ENCODE data around the gene FADS2. TPM values are rescaled to one million over a fixed set of nuclear protein-coding genes. Genes with fewer than 3 reads are reported as not detected.

The FADS2 gene
- total and polyA plus RNA-seq, 2 donors: 33.3 to 75.1 TPM

DNA sequence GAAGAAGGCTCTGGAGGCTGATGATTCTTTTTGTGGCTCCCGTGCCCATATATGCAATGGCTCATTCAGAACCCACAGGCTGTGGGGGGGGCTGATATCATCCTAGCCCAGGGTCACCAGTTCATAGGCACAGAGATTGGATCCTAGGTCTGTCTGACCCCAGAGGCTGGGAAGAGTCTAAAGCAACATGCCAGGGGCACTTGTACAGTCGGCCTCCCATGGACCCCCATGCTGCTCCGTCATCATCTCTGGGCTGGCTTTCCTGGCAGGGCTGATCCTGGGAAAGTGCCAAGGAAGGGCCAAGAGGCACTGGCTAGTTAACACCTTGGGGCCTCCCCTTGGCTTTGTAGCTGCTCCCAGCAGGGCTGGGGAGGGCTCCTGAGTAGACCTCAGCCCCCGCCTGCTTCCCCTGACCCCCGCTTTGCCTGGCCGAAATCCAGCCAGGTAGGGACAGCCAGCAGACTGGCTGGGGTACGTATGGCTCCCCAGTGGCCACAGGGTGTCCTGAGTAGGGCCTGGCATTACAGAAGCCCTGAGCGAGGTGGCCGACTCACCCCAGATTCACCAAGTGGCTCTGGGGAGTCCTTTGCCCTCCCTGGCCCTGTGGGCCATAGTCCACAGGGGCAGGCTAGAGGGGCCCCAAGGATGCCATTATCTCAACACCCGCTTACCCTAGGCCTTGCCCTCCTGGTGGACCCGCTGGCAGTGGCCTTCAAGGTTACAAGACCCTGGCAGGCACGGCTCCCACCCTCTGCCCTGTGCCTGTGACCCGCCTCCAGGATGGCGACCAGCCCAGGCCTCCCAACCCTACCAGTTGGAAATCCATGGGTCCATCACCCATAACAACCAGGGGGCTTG, 40.7 kb downstream of the FADS2 start:
- Histone ChIP-seq H3K4me3 (ENCODE audit: low read depth, low read length) (no peak overlapping the region), H3K27ac (ENCODE audit: low read depth) (no peak overlapping the region), H3K4me1 (ENCODE audit: insufficient read depth) (no peaks in the 10 kb centered on the region), H3K36me3 (ENCODE audit: insufficient read depth) (no peaks in the 10 kb centered on the region)
- WGBS: 81% methylated on average over 14 of the region's 14 CpGs
- no peak for DNase-seq (ENCODE audit: extremely low spot score)

GRCh38 chr11:61869429-61869707, 41.3 kb downstream of the FADS2 start:
- 79% methylated on average over 4 of the region's 4 CpGs for WGBS
- no peak overlapping the region for H3K27ac ChIP-seq (ENCODE audit: low read depth)
- no peak for DNase-seq (ENCODE audit: extremely low spot score)
- H3K36me3 ChIP-seq (ENCODE audit: insufficient read depth): no peaks in the 10 kb centered on the region
- no peak overlapping the region for H3K4me3 ChIP-seq (ENCODE audit: low read depth, low read length)
- no peaks in the 10 kb centered on the region for H3K4me1 ChIP-seq (ENCODE audit: insufficient read depth)

DNA sequence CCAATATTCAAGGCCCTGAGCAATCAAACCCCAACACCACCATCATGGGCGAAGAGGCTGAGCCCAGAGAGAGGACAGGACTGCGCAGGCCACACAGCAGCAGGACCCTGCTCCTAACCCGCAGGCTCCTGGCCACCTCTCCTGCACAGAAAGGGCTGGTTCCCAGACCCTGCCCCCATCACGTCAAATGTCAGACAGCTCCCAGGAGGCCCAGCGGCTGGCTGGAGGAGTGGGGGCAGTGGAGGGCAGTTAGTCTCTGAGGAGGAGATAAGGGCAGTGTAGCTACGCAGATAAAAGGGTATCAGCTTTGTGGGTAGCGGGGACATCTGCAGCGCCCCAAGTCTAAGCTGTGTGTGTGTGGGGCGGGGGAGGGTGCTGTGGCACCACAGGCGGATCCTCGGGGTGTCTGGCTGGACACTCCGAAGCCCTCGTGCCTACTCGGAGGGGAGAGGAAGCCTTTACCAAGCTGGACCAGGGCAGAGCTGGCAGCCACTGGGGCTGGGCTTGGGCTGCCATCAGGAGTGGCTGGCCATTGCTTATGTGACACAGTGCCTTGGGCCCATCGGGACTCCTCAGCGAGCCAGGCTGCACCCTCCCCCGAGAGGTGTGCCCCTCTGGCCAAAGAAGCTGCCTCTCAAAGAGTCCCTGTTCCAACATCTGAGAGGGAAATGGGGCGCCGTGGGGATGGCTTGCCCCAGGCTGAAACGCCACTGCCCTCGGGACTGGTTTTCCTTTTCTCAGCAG, 41.8 kb downstream of the FADS2 start:
- WGBS: 54% methylated on average over 21 of the region's 21 CpGs
- DNase-seq (ENCODE audit: extremely low spot score): no peak
- no peaks in the 10 kb centered on the region for H3K36me3 ChIP-seq (ENCODE audit: insufficient read depth)
- no peak overlapping the region for H3K4me3 ChIP-seq (ENCODE audit: low read depth, low read length)
- no peaks in the 10 kb centered on the region for H3K4me1 ChIP-seq (ENCODE audit: insufficient read depth)
- H3K27ac ChIP-seq (ENCODE audit: low read depth): no peak overlapping the region

GRCh38 chr11:61870541-61871031, 42.5 kb downstream of the FADS2 start:
- Histone ChIP-seq H3K36me3 (ENCODE audit: insufficient read depth) (no peaks in the 10 kb centered on the region), H3K27ac (ENCODE audit: low read depth) (no peak overlapping the region), H3K4me3 (ENCODE audit: low read depth, low read length) (no peak overlapping the region), H3K4me1 (ENCODE audit: insufficient read depth) (no peaks in the 10 kb centered on the region)
- DNase-seq (ENCODE audit: extremely low spot score): no peak
- WGBS: 50% methylated on average over 10 of the region's 10 CpGs

DNA sequence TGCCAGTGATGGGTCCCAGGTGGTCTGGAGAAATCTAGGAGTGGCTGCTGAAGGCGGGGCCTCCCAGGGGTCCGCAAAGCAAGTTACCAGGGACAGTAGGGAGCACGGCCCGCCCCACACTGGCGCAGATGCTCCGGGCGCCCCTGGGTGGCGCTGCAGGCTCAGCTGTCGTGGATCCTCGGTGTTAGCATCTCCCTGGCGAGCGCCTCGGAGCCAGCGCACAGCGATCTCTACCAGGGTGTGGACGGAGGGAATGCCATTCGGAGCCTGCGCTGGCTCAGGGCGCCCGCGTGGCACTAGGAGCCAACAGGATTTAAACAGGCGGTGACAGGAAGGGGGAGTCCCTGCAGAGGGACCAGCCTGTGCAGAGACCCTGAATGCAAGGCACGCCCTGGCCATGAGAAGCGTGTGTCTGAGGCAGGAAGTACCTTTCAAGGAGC, 43.1 kb downstream of the FADS2 start:
- no peak overlapping the region for H3K4me3 ChIP-seq (ENCODE audit: low read depth, low read length)
- no peak overlapping the region for H3K27ac ChIP-seq (ENCODE audit: low read depth)
- DNase-seq (ENCODE audit: extremely low spot score): no peak
- WGBS: 2% methylated on average over 24 of the region's 24 CpGs
- no peaks in the 10 kb centered on the region for H3K36me3 ChIP-seq (ENCODE audit: insufficient read depth)
- no peaks in the 10 kb centered on the region for H3K4me1 ChIP-seq (ENCODE audit: insufficient read depth)

DNA sequence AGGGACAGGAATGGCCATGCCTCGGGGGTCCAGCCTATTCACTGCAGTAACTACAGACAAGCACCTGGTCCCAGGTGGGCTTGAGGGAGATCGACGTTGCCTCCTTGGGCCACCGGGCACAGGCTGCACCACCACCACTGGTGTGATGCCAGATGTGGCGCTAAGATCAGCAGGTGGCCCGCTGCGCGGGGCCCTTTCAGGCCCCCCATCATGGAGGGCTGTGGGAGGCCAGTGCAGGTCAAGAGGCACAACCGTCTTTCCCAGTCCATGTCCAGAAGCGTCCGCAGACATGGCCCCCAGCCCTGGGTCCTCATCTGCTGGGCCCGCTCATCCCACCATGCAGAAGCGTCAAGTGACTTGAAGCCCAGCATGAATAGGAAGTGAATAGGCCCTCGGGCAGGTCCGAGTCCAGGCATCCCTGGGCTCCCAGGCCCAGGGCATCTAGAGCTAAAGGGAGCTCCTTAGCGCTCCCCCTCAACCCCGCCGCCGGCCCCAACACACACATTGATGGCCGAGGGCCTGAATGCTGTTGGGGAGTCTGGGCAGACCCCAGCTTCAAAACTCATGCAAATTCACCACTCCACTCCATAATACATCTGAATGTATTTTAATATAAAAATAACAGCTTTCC, 45.0 kb downstream of the FADS2 start:
- 94% methylated on average over 20 of the region's 20 CpGs for WGBS
- DNase-seq (ENCODE audit: extremely low spot score): no peak
- Histone ChIP-seq H3K4me1 (ENCODE audit: insufficient read depth) (no peaks in the 10 kb centered on the region), H3K36me3 (ENCODE audit: insufficient read depth) (no peaks in the 10 kb centered on the region), H3K27ac (ENCODE audit: low read depth) (no peak overlapping the region), H3K4me3 (ENCODE audit: low read depth, low read length) (no peak overlapping the region)

DNA sequence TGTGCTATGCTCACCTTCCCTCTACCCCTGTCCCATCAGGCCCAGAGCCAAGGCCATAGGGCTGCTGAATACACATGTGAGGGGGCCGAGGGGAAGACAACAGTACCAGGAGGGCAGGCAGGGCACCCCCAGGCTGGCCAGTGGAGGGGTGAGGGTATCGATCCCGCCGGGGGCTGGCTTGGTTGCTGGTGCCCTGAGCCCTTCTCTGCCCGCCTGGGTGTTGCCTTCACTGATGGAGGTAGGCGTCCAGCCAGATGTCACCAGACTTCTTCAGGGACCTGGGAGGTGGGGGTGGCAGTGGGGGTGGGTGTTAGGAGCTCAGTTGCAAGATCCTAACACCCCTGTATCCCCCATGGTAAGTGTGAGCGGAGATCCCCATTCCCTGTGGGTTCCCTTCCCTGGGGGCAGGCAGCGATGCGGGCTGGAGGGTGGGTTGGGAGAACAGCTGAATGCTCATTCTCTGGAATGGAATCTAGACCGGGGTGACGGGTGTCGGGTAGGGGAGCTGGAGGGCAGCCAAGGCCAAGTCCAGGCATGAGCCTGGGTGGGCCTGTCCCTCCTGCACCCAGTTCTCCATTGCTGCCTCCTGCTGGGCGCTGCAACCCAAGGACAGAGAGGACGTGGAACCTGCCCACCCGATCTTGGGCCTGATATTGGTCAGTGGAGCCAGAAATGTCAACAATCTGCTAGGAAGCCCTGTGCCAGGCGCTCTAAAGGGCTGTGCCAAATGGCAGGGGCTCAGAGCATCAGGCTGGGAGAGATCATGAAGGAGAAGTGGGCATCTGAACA, 45.7 kb downstream of the FADS2 start:
- DNase-seq (ENCODE audit: extremely low spot score): no peak
- 88% methylated on average over 16 of the region's 16 CpGs for WGBS
- H3K4me1 ChIP-seq (ENCODE audit: insufficient read depth): no peaks in the 10 kb centered on the region
- no peaks in the 10 kb centered on the region for H3K36me3 ChIP-seq (ENCODE audit: insufficient read depth)
- no peak overlapping the region for H3K27ac ChIP-seq (ENCODE audit: low read depth)
- H3K4me3 ChIP-seq (ENCODE audit: low read depth, low read length): no peak overlapping the region

DNA sequence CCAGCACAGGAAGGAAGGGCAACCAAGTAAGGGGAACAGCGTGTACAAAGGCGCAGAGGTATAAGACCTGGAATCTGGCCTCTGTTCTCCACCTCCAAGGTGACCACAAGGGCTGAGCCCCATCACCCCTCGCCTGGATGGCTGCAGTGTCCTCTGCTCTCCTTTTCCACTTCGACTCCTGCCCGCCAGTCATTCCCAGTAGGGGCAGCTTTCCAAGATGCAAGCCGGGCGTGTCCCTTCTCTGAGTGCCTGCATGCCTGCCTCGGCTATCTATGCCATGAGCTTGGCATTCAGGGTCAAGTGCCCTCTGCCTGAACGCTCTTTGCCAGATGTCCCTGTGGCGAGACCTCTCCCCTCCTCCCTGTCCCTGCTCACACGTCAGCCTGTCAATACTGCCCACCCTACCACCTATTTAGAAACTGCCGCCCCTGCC, 46.3 kb downstream of the FADS2 start:
- Histone ChIP-seq H3K27ac (ENCODE audit: low read depth) (no peak overlapping the region), H3K36me3 (ENCODE audit: insufficient read depth) (no peaks in the 10 kb centered on the region), H3K4me1 (ENCODE audit: insufficient read depth) (no peaks in the 10 kb centered on the region), H3K4me3 (ENCODE audit: low read depth, low read length) (no peak overlapping the region)
- DNase-seq (ENCODE audit: extremely low spot score): no peak
- 87% methylated on average over 12 of the region's 12 CpGs for WGBS

- Histone ChIP-seq H3K27ac (ENCODE audit: low read depth) (no peak overlapping the region), H3K4me1 (ENCODE audit: insufficient read depth) (no peaks in the 10 kb centered on the region), H3K4me3 (ENCODE audit: low read depth, low read length) (no peak overlapping the region), H3K36me3 (ENCODE audit: insufficient read depth) (no peaks in the 10 kb centered on the region)
- 85% methylated on average over 3 of the region's 3 CpGs for WGBS
- no peak for DNase-seq (ENCODE audit: extremely low spot score)
Measured at GRCh38 chr11:61874853-61875252, 46.8 kb downstream of the FADS2 start.

DNA sequence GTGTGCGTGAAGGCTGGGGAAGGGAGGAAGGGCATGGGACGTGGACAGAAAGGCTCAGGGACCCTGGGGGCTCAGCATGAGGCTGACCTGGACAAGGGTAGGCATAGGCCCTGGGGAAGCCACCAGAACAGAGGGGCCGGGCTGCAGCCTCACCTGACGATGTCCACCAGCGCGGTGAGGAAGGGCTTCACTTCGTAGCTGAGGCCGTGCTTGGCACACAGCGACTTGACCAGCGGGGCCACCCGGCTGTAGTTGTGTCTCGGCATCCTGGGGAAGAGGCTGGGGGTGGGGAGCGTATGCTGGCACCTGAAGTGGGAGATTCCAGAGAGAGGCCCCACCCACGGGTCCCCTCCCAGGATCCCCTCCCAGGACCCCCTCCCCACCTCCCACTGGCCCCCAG, 47.6 kb downstream of the FADS2 start:
- no peak for DNase-seq (ENCODE audit: extremely low spot score)
- Histone ChIP-seq H3K27ac (ENCODE audit: low read depth) (no peak overlapping the region), H3K36me3 (ENCODE audit: insufficient read depth) (no peaks in the 10 kb centered on the region), H3K4me1 (ENCODE audit: insufficient read depth) (no peaks in the 10 kb centered on the region), H3K4me3 (ENCODE audit: low read depth, low read length) (no peak overlapping the region)
- 95% methylated on average over 14 of the region's 14 CpGs for WGBS

GRCh38 chr11:61879152-61879551, 51.1 kb downstream of the FADS2 start:
- no peak for DNase-seq (ENCODE audit: extremely low spot score)
- H3K27ac ChIP-seq (ENCODE audit: low read depth): no peak overlapping the region
- H3K4me1 ChIP-seq (ENCODE audit: insufficient read depth): no peaks in the 10 kb centered on the region
- no peaks in the 10 kb centered on the region for H3K36me3 ChIP-seq (ENCODE audit: insufficient read depth)
- no peak overlapping the region for H3K4me3 ChIP-seq (ENCODE audit: low read depth, low read length)
- 92% methylated on average over 7 of the region's 7 CpGs for WGBS

DNA sequence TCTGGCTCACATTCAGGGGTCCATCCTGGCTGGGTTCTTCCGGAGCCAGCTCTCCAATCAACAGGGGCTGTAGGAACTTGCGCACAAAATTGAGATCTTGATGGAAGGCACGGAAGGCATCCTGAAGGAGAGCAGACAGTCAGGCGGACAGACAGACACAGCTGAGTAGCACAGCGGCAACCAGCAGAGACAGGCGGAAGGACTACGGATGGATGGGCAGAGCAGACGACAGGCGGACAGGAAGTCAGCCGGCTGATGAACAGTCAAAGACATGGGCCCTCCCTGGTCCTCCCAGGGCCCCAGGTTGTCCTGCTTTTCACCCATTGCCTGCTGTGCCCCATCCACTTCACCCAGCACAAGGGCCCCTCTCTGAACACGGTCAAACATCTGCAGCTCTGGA, 51.9 kb downstream of the FADS2 start:
- H3K4me1 ChIP-seq (ENCODE audit: insufficient read depth): no peaks in the 10 kb centered on the region
- no peaks in the 10 kb centered on the region for H3K36me3 ChIP-seq (ENCODE audit: insufficient read depth)
- 86% methylated on average over 11 of the region's 11 CpGs for WGBS
- no peak overlapping the region for H3K27ac ChIP-seq (ENCODE audit: low read depth)
- no peak for DNase-seq (ENCODE audit: extremely low spot score)
- H3K4me3 ChIP-seq (ENCODE audit: low read depth, low read length): no peak overlapping the region

DNA sequence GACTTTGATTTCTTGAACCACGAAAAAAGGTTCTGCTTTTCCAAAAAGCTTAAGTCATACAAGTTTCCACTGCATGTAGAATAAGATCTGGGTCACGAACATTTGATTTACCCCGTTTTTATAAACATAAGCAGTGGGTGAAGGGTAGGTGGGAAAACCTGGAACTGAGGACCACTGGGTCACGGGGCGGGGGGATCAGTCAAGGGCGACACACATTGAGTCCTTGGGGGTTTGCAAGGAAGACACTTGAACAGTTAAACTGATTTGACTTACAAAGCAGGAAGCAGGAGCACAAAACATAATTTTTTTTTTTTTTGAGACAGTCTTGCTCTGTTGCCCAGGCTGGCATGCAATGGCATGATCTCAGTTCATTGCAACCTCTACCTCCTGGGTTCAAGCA, 52.4 kb downstream of the FADS2 start:
- no peak overlapping the region for H3K4me3 ChIP-seq (ENCODE audit: low read depth, low read length)
- no peaks in the 10 kb centered on the region for H3K4me1 ChIP-seq (ENCODE audit: insufficient read depth)
- DNase-seq (ENCODE audit: extremely low spot score): no peak
- 69% methylated on average over 6 of the region's 6 CpGs for WGBS
- H3K27ac ChIP-seq (ENCODE audit: low read depth): no peak overlapping the region
- H3K36me3 ChIP-seq (ENCODE audit: insufficient read depth): no peaks in the 10 kb centered on the region

All from urinary bladder (tissue), 4 donors.